HepG2 (cell line): ENCODE results near the gene ERF. TPM values are rescaled to one million over a fixed set of nuclear protein-coding genes. Genes with fewer than 3 reads are reported as not detected.

Experiments
- ELK4 ChIP-seq: sonication (generic); formaldehyde crosslinking; IDR thresholded peaks from 2 replicates; pipeline ENCODE4 v1.9.0; 2021; ENCODE audit warnings: missing genetic modification reagents, borderline replicate concordance
- EP300 ChIP-seq, 3 experiments: sonication (generic) in 1 of 3; formaldehyde crosslinking in 1 of 3; IDR thresholded peaks; 2 replicates each; pipeline versions ENCODE4 v1.5.1 to v1.6.1; 2011 to 2020; ENCODE audit warnings: low read depth in 2 of 3, low read length in 2 of 3, borderline replicate concordance in 1 of 3, improper control_type of control experiment in 1 of 3, mild to moderate bottlenecking in 1 of 3, missing genetic modification reagents in 1 of 3, moderate library complexity in 1 of 3
- KAT2B ChIP-seq: fragments of 150-350 bp; IDR thresholded peaks from 2 replicates; pipeline ENCODE4 v1.6.1; 2014; ENCODE audit warnings: low read depth, low read length, borderline replicate concordance
- KDM4B ChIP-seq: sonication (generic); formaldehyde crosslinking; IDR thresholded peaks from 2 replicates; pipeline ENCODE4 v1.4.0; 2020; ENCODE audit warnings: missing genetic modification reagents
- MXI1 ChIP-seq: IDR thresholded peaks from 3 replicates; pipeline ENCODE4 v1.6.1; 2012; ENCODE audit warnings: low read depth, low read length, inconsistent platforms, borderline replicate concordance
- MZF1 ChIP-seq: sonication (generic); formaldehyde crosslinking; IDR thresholded peaks from 2 replicates; pipeline ENCODE4 v1.8.1; 2023; ENCODE audit warnings: mild to moderate bottlenecking, missing genetic modification reagents, borderline replicate concordance
- NFATC3 ChIP-seq: sonication (generic); formaldehyde crosslinking; IDR thresholded peaks from 2 replicates; pipeline ENCODE4 v1.5.1; 2020; ENCODE audit warnings: mild to moderate bottlenecking, missing genetic modification reagents
- PAWR ChIP-seq: sonication (generic); formaldehyde crosslinking; IDR thresholded peaks from 2 replicates; pipeline ENCODE4 v1.4.0; 2020; ENCODE audit warnings: missing genetic modification reagents, mild to moderate bottlenecking, borderline replicate concordance
- PREB ChIP-seq: sonication (generic); formaldehyde crosslinking; IDR thresholded peaks from 2 replicates; pipeline ENCODE4 v1.4.0; 2020; ENCODE audit warnings: missing genetic modification reagents
- SIX1 ChIP-seq: sonication (generic); formaldehyde crosslinking; IDR thresholded peaks from 2 replicates; pipeline ENCODE4 v1.4.0; 2020; ENCODE audit warnings: missing genetic modification reagents, borderline replicate concordance
- TEF ChIP-seq: sonication (generic); formaldehyde crosslinking; IDR thresholded peaks from 2 replicates; pipeline ENCODE4 v1.5.0; 2020; ENCODE audit warnings: missing genetic modification reagents
- ZKSCAN1 ChIP-seq: fragments of 150-350 bp; IDR thresholded peaks from 2 replicates; pipeline ENCODE4 v1.6.1; 2014; ENCODE audit warnings: low read length
- ZNF124 ChIP-seq: sonication (generic); formaldehyde crosslinking; IDR thresholded peaks from 2 replicates; pipeline ENCODE4 v1.4.0; 2020; ENCODE audit warnings: missing genetic modification reagents
- ZNF264 ChIP-seq: sonication (generic); formaldehyde crosslinking; IDR thresholded peaks from 2 replicates; pipeline ENCODE4 v1.4.0; 2020; ENCODE audit warnings: missing genetic modification reagents
- ZNF296 ChIP-seq: sonication (generic); formaldehyde crosslinking; conservative IDR thresholded peaks from 2 replicates; pipeline ENCODE4 v1.5.0; 2020; ENCODE audit warnings: mild to moderate bottlenecking, missing genetic modification reagents
- ZNF510 ChIP-seq: sonication (generic); formaldehyde crosslinking; IDR thresholded peaks from 2 replicates; pipeline ENCODE4 v1.4.0; 2020; ENCODE audit warnings: low read depth, mild to moderate bottlenecking, missing genetic modification reagents
- ZNF558 ChIP-seq: sonication (generic); formaldehyde crosslinking; IDR thresholded peaks from 2 replicates; pipeline ENCODE4 v1.9.0; 2022; ENCODE audit warnings: mild to moderate bottlenecking, missing genetic modification reagents, borderline replicate concordance
- polyA plus RNA-seq, 8 experiments: library from polyadenylated mRNA; depleted of rRNA in 3 of 8; stranded (reverse) in 7 of 8; unstranded in 1 of 8; fragments of >200 nt; fragmentation: Illumina TruSeq in 4 of 8; extraction: Trizol in 4 of 8; gene quantifications; 2 replicates each; pipeline versions ENCODE4 v1.2.1 to v1.2.3, GENCODE V29; 2011 to 2016; ENCODE audit warnings: low read depth in 4 of 8, missing spikeins in 1 of 8, mixed read lengths in 1 of 8; ENCODE audit not compliant: insufficient read depth in 1 of 8
- total RNA-seq, 5 experiments: library from RNA; depleted of rRNA; stranded (reverse); fragments of >200 nt; fragmentation: Illumina TruSeq; extraction: Trizol; gene quantifications; 2 replicates each; pipeline ENCODE4 v1.2.3, GENCODE V29; 2016; ENCODE audit warnings: low read depth in 1 of 5
- TF ChIP-seq, protein P1 (sequence below), 2 experiments: fragments of 450-650 bp in 1 of 2; sonication (generic) in 1 of 2; formaldehyde crosslinking; IDR thresholded peaks; 2 replicates each; pipeline versions ENCODE4 v1.5.0 to v1.8.0; 2020 to 2022; ENCODE audit warnings: mild to moderate bottlenecking in 1 of 2, missing genetic modification reagents in 1 of 2
- TF ChIP-seq, protein P2 (sequence below): sonication (generic); formaldehyde crosslinking; IDR thresholded peaks from 2 replicates; pipeline ENCODE4 v1.8.0; 2022; ENCODE audit warnings: mild to moderate bottlenecking, missing genetic modification reagents, borderline replicate concordance
- TF ChIP-seq, protein P3 (sequence below): sonication (generic); formaldehyde crosslinking; IDR thresholded peaks from 2 replicates; pipeline ENCODE4 v1.9.0; 2021; ENCODE audit warnings: missing genetic modification reagents, borderline replicate concordance

The ERF gene
- total and polyA plus RNA-seq, 2 of the 13 experiments (the other 11 are each of a cell fraction or from before 2014, with no cell fraction given): 67.1 to 69.9 TPM

DNA sequence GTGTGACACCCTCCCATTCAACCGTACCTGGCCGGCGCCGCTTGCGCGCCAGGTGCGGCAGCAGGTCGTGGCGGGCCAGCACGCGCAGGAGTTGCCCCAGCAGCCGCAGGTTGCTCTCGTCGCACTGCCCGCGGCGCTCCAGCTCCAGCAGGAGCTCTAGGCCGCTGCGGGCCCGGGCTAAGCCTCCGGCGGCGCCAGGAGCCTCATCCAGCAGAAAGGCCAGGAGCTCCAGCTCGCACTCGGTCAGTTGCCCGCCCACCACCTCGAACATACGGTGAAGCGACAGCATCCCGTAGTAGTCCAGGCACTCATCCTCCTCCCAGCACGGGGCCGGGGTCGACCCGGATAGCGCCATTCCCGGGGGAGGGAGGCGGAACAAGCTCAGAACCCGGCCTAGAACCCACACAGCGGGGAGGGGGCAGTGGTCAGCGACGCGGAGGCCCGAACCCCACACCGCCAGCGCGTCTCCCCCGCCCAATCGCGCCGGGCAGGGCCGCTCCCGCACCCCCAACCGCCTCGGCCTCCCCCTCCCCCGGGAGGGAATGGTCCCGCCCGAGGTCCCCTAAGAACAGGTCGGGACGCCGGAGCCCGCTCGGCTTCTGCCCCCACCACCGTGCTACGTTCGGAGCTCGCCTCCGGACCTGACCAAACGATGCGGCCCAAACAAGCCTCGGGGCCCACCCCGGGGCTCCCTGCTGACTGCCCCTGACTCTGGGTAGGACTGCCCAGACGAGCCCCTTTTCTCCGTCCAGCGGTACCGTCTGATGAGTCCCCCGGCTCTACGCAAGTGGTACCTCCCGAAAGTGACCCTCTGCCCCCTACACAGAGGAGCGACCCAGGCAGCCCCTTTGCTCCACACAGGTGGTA is 38.0 kb downstream of the ERF start (continued):
- TF ChIP-seq, protein P1, sequence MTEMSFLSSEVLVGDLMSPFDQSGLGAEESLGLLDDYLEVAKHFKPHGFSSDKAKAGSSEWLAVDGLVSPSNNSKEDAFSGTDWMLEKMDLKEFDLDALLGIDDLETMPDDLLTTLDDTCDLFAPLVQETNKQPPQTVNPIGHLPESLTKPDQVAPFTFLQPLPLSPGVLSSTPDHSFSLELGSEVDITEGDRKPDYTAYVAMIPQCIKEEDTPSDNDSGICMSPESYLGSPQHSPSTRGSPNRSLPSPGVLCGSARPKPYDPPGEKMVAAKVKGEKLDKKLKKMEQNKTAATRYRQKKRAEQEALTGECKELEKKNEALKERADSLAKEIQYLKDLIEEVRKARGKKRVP (CRISPR knock-in tag; IDR thresholded peaks at IDR 0.05): no peak
- no peak for TF ChIP-seq PAWR
- TF ChIP-seq ZNF510 (CRISPR knock-in tag): no peak
- TF ChIP-seq EP300 (IDR thresholded peaks at IDR 0.05; ENCODE audit: low read depth in 2 of 2, low read length in 2 of 2): no peak
- no peak for TF ChIP-seq EP300 (CRISPR knock-in tag; IDR thresholded peaks at IDR 0.05; ENCODE audit: borderline replicate concordance)
- TF ChIP-seq KDM4B: no peak
- no peak for TF ChIP-seq ZNF264 (CRISPR knock-in tag)
- TF ChIP-seq MXI1: peak; percentile 29; the same call in 1 of the 3 replicates
- TF ChIP-seq MZF1 (CRISPR knock-in tag): no peak
- TF ChIP-seq ZNF124: no peak
- no peak for TF ChIP-seq SIX1 (CRISPR knock-in tag)
- no peak for TF ChIP-seq ZNF296 (CRISPR knock-in tag)
- 0 out of 2 replicates have a peak, but pooled peaks have one; percentile 17 for TF ChIP-seq ZNF558 (CRISPR knock-in tag)
- TF ChIP-seq ELK4 (CRISPR knock-in tag): no peak
- TF ChIP-seq, protein P2, sequence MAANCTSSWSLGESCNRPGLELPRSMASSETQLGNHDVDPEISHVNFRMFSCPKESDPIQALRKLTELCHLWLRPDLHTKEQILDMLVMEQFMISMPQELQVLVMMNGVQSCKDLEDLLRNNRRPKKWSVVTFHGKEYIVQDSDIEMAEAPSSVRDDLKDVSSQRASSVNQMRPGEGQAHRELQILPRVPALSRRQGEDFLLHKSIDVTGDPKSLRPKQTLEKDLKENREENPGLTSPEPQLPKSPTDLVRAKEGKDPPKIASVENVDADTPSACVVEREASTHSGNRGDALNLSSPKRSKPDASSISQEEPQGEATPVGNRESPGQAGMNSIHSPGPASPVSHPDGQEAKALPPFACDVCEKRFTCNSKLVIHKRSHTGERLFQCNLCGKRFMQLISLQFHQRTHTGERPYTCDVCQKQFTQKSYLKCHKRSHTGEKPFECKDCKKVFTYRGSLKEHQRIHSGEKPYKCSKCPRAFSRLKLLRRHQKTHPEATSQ (CRISPR knock-in tag): no peak
- no peak for TF ChIP-seq PREB (CRISPR knock-in tag)
- no peak for TF ChIP-seq ZKSCAN1
- TF ChIP-seq KAT2B: no peak
- no peak for TF ChIP-seq TEF (CRISPR knock-in tag)
- TF ChIP-seq, protein P3, sequence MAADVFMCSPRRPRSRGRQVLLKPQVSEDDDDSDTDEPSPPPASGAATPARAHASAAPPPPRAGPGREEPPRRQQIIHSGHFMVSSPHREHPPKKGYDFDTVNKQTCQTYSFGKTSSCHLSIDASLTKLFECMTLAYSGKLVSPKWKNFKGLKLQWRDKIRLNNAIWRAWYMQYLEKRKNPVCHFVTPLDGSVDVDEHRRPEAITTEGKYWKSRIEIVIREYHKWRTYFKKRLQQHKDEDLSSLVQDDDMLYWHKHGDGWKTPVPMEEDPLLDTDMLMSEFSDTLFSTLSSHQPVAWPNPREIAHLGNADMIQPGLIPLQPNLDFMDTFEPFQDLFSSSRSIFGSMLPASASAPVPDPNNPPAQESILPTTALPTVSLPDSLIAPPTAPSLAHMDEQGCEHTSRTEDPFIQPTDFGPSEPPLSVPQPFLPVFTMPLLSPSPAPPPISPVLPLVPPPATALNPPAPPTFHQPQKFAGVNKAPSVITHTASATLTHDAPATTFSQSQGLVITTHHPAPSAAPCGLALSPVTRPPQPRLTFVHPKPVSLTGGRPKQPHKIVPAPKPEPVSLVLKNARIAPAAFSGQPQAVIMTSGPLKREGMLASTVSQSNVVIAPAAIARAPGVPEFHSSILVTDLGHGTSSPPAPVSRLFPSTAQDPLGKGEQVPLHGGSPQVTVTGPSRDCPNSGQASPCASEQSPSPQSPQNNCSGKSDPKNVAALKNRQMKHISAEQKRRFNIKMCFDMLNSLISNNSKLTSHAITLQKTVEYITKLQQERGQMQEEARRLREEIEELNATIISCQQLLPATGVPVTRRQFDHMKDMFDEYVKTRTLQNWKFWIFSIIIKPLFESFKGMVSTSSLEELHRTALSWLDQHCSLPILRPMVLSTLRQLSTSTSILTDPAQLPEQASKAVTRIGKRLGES (CRISPR knock-in tag): no peak
- no peak for TF ChIP-seq NFATC3 (CRISPR knock-in tag)
